GM21367 (cell line): ENCODE data around the gene ECI2.
"Not testable (repeated sequence)": the region's sequence is repeated elsewhere in the genome, so short reads cannot be mapped to it uniquely, and the experiment has no call there.

ENCODE experiments used
- ATAC-seq: cut with Tn5 transposase; IDR thresholded peaks from one replicate; pipeline ENCODE4 v1.9.1; 2021; ENCODE audit not compliant: unreplicated experiment

The ECI2 gene

GRCh38 chr6:4139272-4139671, 3.9 kb upstream of the ECI2 start:
- ATAC-seq, result no peak

GRCh38 chr6:4138186-4138585, 2.8 kb upstream of the ECI2 start:
- no peak for ATAC-seq

DNA sequence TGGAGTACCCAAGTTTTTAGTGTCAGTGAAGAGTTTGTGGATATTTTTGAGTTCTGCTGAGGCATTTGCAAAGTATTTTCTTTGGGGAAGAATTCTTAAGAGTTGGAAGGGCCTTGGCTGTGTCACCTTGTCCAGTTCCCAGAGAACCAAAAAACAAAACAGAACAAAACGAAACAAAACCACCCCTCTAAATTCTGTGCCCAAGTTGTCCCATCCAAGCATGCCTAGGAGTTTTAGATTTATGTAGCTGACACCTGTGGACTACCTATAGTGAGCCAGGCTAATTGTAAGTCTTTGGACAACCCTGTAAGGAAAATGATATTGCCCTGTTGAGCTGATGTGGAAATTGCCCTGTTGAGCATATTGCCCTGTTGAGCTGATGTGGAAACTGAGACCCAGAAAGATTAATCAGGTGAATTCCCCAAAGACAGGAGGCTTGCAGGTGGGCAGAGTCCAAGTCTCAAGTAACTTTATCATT, 1.0 kb upstream of the ECI2 start:
- no peak for ATAC-seq

- peak; percentile 62 for ATAC-seq
Measured at GRCh38 chr6:4135665-4136353, 434 bp upstream of the ECI2 start.

- ATAC-seq, result no peak
Measured at GRCh38 chr6:4133941-4134838, 1.2 kb downstream of the ECI2 start.

DNA sequence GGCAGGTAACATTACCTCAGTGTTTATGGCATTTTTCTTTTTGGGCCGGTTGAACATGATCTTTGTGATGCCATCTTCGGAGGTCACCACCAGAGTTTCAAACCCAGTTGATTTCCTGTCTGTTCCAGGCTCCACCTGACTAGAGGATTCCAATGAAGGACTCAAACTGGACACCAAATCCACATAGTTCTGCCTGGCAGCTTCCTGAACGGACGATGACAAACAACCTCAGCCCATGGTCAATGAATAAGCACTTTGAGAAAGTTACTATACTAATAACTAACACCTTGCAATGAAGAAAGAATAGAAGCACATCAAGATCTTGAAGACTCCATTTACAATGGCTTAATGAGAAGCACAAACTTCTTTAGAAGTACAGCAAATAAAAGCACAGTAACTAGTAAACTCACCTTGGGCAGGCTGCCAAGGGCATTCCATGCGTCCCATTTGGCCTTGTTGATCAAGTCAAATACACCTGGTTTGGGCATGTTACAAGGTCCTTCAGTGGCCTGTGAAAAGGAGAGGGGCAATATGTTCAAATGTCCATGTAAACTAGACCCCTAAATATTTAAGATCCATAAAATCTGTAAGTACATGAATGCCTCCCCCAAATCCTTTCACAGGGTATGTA, 4.9 kb downstream of the ECI2 start:
- no peak for ATAC-seq

GRCh38 chr6:4129446-4129845, 5.9 kb downstream of the ECI2 start:
- no peak for ATAC-seq

DNA sequence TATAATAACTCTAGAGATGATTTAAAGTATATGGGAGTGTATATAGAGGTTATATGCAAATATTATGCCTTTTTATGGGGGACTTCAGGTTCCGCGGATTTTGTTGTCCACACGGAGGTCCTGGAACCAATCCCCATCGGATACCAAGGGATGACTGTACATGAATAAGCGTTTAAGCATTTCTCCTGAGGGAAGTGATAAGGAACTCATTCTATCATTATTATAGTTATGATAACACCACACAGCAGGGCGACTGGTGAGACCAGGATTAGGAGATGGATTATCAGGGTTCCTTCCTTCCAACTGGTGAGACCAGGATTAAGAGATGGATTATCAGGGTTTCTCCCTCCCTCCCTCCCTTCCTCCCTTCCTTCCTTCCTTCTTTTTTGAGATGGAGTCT, 6.6 kb downstream of the ECI2 start:
- no peak for ATAC-seq

GRCh38 chr6:4128072-4128471, 7.3 kb downstream of the ECI2 start:
- no peak for ATAC-seq

DNA sequence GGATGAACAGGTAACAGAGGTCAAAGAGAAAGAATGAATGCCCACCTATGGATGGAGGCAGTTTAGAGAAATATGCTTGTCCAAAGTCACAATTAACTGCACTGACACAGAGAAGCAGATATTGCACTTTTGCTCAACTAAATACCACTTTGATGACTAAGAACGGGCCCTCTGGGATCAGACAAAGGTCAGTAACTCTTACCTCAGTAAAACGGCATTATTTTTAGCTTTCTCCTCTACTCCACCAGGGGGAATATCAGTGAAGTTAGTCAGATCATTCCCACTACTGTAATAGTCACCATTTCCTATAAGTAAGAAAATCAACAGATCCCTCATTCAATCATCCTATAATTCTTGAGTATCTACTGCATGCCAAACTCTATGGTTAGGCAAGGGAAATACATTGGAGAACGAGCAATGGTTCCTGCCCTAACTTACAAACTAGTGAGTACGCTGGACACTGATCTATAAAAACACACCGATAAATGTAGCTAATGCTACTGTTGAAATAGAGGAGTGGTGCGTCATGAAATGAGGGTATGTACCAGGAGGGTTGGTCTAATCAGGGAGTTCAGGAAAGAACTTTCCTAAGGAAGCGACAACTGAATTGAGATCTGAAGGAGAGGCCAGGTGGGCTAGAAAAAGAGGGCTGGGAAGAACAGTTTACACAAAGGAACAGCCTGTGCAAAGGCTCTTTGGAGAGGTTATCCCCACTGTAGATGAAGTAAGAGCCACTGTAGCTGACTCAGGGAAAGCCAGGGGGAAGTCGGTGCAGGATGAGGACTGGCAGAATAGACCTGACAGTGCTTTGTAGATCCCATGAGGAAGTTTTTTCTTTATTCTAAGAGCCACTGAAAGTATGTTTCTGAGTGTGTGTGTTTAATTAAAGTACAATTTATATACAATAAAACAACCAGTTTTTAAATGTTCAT, 9.2 kb downstream of the ECI2 start:
- ATAC-seq, result no peak

DNA sequence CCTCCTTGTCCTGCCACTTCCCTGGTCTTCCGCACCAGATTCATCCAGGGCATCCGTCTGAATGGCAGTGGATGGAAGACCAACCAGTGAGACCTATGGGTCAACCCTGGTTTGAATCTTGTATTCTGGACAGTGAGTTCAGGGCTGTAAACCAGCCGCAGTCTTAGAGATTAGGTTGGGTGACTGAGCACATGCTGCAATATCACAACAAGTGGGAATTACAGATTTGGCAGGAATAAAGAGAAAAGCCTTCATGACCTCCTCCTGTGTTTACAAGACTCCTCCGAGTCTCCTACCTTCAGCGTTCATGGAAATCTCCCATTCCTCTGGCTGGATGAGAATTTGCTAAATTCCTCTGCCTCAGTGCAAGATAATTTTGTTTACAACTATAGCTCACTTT, 9.9 kb downstream of the ECI2 start:
- no peak for ATAC-seq

- no peak for ATAC-seq
Measured at GRCh38 chr6:4124351-4124750, 11.0 kb downstream of the ECI2 start.

DNA sequence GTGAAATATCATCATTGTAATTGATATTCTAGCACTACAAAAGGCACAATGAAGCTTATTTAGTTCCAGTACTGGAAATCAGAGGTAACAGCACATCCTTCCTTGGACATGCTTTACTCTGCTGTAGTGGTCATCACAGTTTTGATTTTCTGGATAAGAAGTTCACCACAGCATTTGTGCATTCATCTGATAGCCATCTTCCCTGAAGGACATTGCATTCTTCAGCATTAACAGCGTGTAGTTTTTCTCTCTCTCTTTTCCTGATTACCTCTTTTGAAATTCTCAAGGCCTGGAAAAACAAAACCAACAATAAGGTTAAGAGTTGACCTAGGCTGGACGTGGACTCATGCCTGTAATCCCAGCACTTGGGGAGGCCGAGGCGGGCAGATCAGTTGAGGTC, 19.6 kb downstream of the ECI2 start:
- ATAC-seq, result no peak

GRCh38 chr6:4114123-4114522, 21.3 kb downstream of the ECI2 start:
- no peak for ATAC-seq

DNA sequence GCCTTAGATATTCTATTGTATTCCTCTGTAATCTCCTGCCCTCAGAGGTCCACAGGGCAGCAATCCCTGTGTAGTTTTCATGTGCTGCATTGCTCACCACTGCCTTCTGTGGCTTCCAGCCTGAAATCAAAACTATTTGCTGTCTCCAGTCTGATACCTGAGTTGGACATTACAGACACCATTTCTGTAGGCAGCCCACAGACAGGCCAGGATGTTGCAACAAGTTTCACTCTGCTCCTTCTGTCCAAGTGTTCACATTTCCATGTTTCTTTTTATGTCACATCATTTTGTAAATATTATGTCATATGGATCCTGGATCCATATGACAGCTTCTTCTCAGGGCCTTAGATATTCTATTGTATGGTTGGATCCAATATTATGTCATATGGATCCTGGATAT, 21.7 kb downstream of the ECI2 start:
- no peak for ATAC-seq

- no peak for ATAC-seq
Measured at GRCh38 chr6:4112366-4112765, 23.0 kb downstream of the ECI2 start.

DNA sequence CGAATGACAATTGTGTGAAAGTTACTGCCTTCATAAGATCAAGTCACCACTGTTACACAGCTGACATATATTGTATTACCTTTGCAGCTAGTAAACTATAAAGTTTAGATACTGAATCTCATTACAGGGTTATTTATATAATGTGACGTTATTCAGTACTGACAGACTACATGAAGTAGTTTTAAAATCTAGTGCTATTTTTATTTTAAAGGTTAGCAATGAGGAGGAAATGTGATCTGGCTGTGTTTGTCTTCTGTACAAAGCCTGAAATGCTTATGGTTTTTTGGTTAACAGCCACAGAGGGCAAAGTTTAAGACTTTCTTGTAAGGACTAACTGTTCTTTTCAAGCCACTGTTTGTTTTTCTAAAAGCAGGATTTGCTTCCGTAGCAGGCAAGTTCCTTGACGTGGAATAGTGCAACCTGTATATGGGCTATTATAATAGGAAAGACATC, 26.0 kb downstream of the ECI2 start:
- ATAC-seq, result not testable (repeated sequence)

GRCh38 chr6:4108561-4109093, 26.7 kb downstream of the ECI2 start:
- ATAC-seq, result no peak

GRCh38 chr6:4107873-4108272, 27.5 kb downstream of the ECI2 start:
- ATAC-seq, result no peak

DNA sequence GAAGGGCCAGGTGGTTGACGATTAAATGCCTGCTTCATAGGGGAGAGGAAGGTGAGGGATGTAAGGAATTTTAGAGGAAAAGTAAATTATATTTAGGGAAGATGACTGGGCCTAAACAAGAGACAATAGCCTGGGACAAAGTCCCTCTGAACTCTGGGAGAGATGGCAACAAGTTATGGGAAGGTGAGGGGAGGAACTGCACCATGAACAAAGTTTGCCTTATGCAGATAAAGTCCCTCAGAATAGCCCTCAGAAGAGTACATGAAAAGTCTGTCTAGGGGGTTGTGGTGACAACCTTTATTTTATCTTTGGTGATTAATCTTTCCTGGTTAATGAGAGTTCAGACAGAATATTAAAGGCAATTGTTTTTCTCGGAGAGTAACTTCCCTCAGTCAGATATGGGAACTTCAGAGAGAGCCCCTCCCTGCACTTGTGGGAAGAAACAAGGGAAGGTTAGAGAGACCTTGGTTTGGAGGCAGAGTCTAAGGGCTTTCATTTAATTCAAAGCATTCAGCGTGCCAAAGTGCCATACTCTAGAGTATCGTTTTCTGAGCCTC, 29.3 kb downstream of the ECI2 start:
- ATAC-seq, result no peak
